ENCODE results near the gene MSRB3. TPM values are rescaled to one million over a fixed set of nuclear protein-coding genes. Genes with fewer than 3 reads are reported as not detected.

The MSRB3 gene
- total RNA-seq, 1 donor from 2014 or later, result 77.3 TPM

- Mint-ChIP-seq H3K9me3 (ENCODE audit: unreplicated experiment) (no peaks in the 10 kb centered on the region), H3K4me3 (ENCODE audit: unreplicated experiment) (no peak overlapping the region), H3K27me3 (ENCODE audit: unreplicated experiment) (no peaks in the 10 kb centered on the region), H3K4me1 (ENCODE audit: unreplicated experiment) (peaks cover 83% of the 10 kb centered on the region), H3K27ac (ENCODE audit: unreplicated experiment) (no peak overlapping the region), H3K36me3 (ENCODE audit: unreplicated experiment) (peaks cover 3% of the 10 kb centered on the region)
- no peak for TF ChIP-seq CTCF (IDR thresholded peaks at IDR 0.05)
- DNase-seq (ENCODE audit: extremely low spot score, unreplicated experiment), result no peak
Measured at GRCh38 chr12:65331456-65331855, 53.0 kb downstream of the MSRB3 start.

- no peak for TF ChIP-seq CTCF (IDR thresholded peaks at IDR 0.05)
- Mint-ChIP-seq H3K4me1 (ENCODE audit: unreplicated experiment) (peaks cover 63% of the 10 kb centered on the region), H3K36me3 (ENCODE audit: unreplicated experiment) (peaks cover 12% of the 10 kb centered on the region), H3K27me3 (ENCODE audit: unreplicated experiment) (no peaks in the 10 kb centered on the region), H3K4me3 (ENCODE audit: unreplicated experiment) (no peak overlapping the region), H3K27ac (ENCODE audit: unreplicated experiment) (peak overlapping the region; percentile 46), H3K9me3 (ENCODE audit: unreplicated experiment) (no peaks in the 10 kb centered on the region)
- DNase-seq (ENCODE audit: extremely low spot score, unreplicated experiment), result no peak
Measured at GRCh38 chr12:65333649-65334048, 55.2 kb downstream of the MSRB3 start.

GRCh38 chr12:65334521-65334920, 56.0 kb downstream of the MSRB3 start:
- Mint-ChIP-seq H3K4me1 (ENCODE audit: unreplicated experiment) (peaks cover 58% of the 10 kb centered on the region), H3K36me3 (ENCODE audit: unreplicated experiment) (peaks cover 15% of the 10 kb centered on the region), H3K27me3 (ENCODE audit: unreplicated experiment) (no peaks in the 10 kb centered on the region), H3K9me3 (ENCODE audit: unreplicated experiment) (no peaks in the 10 kb centered on the region), H3K4me3 (ENCODE audit: unreplicated experiment) (no peak overlapping the region), H3K27ac (ENCODE audit: unreplicated experiment) (peak overlapping the region; percentile 90)
- TF ChIP-seq CTCF (IDR thresholded peaks at IDR 0.05), result no peak
- DNase-seq (ENCODE audit: extremely low spot score, unreplicated experiment), result no peak

GRCh38 chr12:65335021-65335714, 56.7 kb downstream of the MSRB3 start:
- Mint-ChIP-seq H3K27me3 (ENCODE audit: unreplicated experiment) (no peaks in the 10 kb centered on the region), H3K4me1 (ENCODE audit: unreplicated experiment) (peaks cover 52% of the 10 kb centered on the region), H3K9me3 (ENCODE audit: unreplicated experiment) (no peaks in the 10 kb centered on the region), H3K4me3 (ENCODE audit: unreplicated experiment) (no peak overlapping the region), H3K36me3 (ENCODE audit: unreplicated experiment) (peaks cover 12% of the 10 kb centered on the region), H3K27ac (ENCODE audit: unreplicated experiment) (peak overlapping the region; percentile 90)
- no peak for DNase-seq (ENCODE audit: extremely low spot score, unreplicated experiment)
- TF ChIP-seq CTCF (IDR thresholded peaks at IDR 0.05), result no peak

- no peak for DNase-seq (ENCODE audit: extremely low spot score, unreplicated experiment)
- Mint-ChIP-seq H3K9me3 (ENCODE audit: unreplicated experiment) (no peaks in the 10 kb centered on the region), H3K4me1 (ENCODE audit: unreplicated experiment) (peaks cover 44% of the 10 kb centered on the region), H3K27me3 (ENCODE audit: unreplicated experiment) (no peaks in the 10 kb centered on the region), H3K36me3 (ENCODE audit: unreplicated experiment) (peaks cover 13% of the 10 kb centered on the region), H3K27ac (ENCODE audit: unreplicated experiment) (peak overlapping the region; percentile 90), H3K4me3 (ENCODE audit: unreplicated experiment) (peak overlapping the region; percentile 18)
- no peak for TF ChIP-seq CTCF (IDR thresholded peaks at IDR 0.05)
Measured at GRCh38 chr12:65335981-65336380, 57.5 kb downstream of the MSRB3 start.
